ENCODE measurements around the gene CD200R1.
A peak's percentile ranks its signal among the peaks of the same experiment; 100 is the strongest.

CD200R1 gene, protein sequence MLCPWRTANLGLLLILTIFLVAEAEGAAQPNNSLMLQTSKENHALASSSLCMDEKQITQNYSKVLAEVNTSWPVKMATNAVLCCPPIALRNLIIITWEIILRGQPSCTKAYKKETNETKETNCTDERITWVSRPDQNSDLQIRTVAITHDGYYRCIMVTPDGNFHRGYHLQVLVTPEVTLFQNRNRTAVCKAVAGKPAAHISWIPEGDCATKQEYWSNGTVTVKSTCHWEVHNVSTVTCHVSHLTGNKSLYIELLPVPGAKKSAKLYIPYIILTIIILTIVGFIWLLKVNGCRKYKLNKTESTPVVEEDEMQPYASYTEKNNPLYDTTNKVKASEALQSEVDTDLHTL

DNA sequence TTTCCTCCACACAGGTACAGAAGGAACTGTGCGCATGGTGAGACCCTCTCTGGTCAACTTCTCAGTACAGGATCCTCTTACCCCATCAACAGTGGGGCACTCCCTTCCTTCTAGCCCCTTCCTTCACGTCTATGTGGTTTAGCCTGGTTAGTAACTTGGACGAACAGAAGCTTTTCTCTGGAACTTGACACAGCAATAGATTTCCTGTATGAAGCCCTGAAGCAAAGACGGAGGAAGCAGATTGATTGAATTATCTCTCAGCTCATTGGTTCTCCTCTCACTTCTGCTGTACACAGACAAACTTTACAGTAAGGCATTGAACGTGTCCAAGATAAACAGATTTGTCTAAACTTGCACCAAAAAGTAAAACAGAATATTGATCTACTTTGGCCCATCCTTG, at the start of gene CD200R1:
Gene CD200R1, minus strand, starts transcription at position 210 of the 400 bp plus-strand sequence. CDS start 246 bp downstream, outside the sequence.
- H3K9me3 Mint-ChIP-seq = no peaks in the 10 kb centered on the region
- no peaks in the 10 kb centered on the region for H3K27me3 Mint-ChIP-seq
- H3K27ac Mint-ChIP-seq = peak within 1 kb of the TSS; percentile 91
- H3K4me3 Mint-ChIP-seq = peak within 1 kb of the TSS; percentile 84
- H3K4me1 Mint-ChIP-seq (ENCODE audit: low read depth) = peaks cover 86% of the 10 kb centered on the region
- H3K36me3 Mint-ChIP-seq (ENCODE audit: low read depth) = no peaks in the 10 kb centered on the region

DNA sequence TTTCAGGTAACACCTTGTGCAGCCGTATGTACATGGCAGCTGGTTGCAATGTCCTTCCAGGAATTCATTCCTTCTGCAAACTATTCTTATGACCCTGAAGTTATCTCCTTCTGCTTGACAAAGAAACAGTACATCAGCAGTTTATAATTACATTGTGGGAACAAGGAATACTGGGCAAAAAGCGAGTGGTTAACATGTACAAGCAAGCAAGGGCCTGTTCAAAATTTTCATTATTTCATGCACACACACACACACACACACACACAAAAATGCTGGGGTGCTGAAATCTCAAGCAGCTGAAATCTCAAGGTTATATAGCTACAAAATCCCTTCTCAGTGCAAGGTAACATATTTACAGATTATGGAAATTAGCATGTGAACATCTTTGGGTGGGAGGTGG, 46.6 kb upstream of the CD200R1 start:
- H3K36me3 Mint-ChIP-seq (ENCODE audit: low read depth) = peaks cover 22% of the 10 kb centered on the region
- no peaks in the 10 kb centered on the region for H3K27me3 Mint-ChIP-seq
- no peak overlapping the region for H3K4me3 Mint-ChIP-seq
- no peaks in the 10 kb centered on the region for H3K9me3 Mint-ChIP-seq
- H3K4me1 Mint-ChIP-seq (ENCODE audit: low read depth) = peaks cover 38% of the 10 kb centered on the region
- no peak overlapping the region for H3K27ac Mint-ChIP-seq

DNA sequence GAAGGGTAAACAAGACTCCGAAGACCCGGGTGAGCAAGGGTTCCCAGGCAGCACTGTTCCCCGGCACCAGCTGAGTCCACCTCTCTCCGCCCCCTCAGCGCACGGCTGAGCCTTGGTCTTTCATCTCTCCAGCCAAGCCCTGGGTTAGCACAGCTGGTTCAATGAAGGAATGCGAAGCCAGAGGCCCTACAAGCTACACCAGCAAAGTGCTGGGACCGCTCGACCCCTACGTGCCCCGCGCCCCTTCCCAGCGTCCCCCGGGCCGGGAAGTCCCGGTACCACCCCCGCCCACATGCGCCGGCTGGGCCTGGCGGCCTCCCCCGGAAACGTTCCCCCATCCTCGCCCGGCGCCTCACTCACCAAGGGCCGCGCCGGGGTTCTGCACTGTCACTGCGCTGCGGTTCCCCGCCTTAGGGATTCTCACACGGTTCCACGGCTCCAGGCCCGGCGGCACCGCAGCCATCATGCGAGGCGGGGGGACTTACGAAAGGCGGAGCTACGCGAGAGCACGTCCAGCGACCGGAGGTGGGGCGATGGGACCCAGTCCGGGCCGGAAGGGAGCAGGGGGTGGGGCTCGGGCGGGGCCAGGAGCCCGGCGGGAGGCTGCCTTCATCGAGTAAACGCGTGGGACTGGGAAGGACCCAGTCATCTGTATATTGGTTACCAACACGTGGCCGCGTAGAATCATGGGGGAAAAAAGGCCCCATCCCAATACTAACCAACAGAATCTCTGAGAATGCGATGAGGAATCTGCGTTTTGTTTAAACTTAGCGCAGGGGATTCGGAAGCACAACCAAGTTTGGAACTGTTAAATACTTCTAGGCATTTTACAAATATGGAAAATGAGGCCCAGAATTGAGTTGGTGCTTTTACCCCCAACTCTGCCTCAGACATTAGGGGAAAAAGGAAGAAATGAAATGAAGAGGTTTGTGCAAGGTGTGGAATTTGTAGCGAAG, 44.6 kb upstream of the CD200R1 start:
- Mint-ChIP-seq H3K4me3 (peak overlapping the region; percentile 93), H3K9me3 (no peaks in the 10 kb centered on the region), H3K36me3 (ENCODE audit: low read depth) (peaks cover 40% of the 10 kb centered on the region), H3K27me3 (no peaks in the 10 kb centered on the region), H3K4me1 (ENCODE audit: low read depth) (peaks cover 50% of the 10 kb centered on the region), H3K27ac (peak overlapping the region; percentile 97)

DNA sequence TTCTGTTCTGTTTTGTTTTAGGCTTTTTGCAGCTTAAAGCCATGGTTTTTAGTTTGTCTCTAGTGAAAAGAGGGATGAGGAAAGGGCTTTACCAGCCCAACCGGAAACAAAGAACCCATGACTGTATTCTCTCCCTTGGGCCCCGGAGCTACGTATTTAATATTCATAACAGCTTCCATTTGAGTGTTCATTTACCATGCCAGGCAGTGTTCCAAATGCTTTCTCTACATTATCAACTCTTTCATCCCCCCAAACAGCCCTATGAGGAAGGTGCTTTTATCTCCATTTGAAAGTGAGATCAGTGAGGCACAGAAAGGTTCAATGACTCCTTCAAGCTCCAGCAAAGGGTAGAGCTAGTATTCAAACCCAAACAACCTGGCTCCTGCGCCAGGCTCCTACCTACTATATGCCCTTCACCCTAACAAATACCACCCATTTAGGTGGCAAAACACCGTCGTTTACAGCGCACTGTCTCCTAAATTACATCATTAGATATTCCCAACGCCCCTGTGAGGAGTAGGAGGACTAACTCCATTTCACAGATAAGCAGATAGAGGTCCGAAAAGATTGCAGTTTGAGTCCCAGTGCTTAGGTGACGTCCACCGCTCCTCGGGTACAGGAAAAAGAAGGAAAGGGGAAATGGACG, 43.8 kb upstream of the CD200R1 start:
- Mint-ChIP-seq H3K4me3 (peak overlapping the region; percentile 93), H3K36me3 (ENCODE audit: low read depth) (peaks cover 39% of the 10 kb centered on the region), H3K4me1 (ENCODE audit: low read depth) (peaks cover 53% of the 10 kb centered on the region), H3K27ac (peak overlapping the region; percentile 97), H3K9me3 (no peaks in the 10 kb centered on the region), H3K27me3 (no peaks in the 10 kb centered on the region)

DNA sequence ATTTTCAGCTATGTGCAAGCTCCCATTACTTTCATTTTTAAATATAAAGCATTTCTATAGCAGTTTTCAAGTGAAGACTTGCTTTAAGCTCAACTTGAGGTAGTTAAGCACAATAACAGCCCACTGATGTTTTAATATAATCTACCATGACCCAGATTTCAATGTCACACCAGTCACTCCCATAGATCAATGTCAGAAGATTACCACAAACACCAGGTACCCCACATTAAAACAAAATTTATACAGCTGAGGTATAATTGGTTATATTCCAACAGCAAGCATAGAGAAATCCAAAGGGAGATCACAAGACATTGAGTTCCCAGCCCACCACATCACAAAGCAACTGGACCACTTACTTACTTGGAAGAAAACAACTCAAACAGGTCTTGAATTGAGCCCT, 38.7 kb upstream of the CD200R1 start:
- Mint-ChIP-seq H3K27ac (no peak overlapping the region), H3K36me3 (ENCODE audit: low read depth) (peaks cover 77% of the 10 kb centered on the region), H3K4me1 (ENCODE audit: low read depth) (peaks cover 45% of the 10 kb centered on the region), H3K27me3 (no peaks in the 10 kb centered on the region), H3K9me3 (no peaks in the 10 kb centered on the region), H3K4me3 (no peak overlapping the region)

DNA sequence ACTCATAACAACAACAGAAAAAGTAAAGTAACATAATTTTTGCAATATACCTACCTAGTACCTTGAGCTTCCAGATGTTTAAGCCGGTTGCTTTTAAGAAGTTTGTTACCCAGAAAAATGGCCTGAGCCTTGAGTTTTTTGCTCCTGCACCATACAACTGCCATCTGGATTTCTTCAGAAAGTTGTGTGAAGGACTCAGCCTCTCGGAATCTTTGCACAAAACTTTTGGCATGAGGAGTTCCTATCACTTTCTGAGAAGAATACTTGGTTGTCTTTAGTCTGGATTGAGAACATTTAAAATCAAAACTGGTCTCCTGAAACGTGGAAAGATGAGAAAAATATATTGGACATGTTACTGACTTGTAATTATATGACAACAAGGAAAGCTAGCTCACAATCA, 33.2 kb upstream of the CD200R1 start:
- Mint-ChIP-seq H3K36me3 (ENCODE audit: low read depth) (peaks cover 84% of the 10 kb centered on the region), H3K4me3 (no peak overlapping the region), H3K4me1 (ENCODE audit: low read depth) (peaks cover 47% of the 10 kb centered on the region), H3K27me3 (no peaks in the 10 kb centered on the region), H3K27ac (no peak overlapping the region), H3K9me3 (no peaks in the 10 kb centered on the region)

DNA sequence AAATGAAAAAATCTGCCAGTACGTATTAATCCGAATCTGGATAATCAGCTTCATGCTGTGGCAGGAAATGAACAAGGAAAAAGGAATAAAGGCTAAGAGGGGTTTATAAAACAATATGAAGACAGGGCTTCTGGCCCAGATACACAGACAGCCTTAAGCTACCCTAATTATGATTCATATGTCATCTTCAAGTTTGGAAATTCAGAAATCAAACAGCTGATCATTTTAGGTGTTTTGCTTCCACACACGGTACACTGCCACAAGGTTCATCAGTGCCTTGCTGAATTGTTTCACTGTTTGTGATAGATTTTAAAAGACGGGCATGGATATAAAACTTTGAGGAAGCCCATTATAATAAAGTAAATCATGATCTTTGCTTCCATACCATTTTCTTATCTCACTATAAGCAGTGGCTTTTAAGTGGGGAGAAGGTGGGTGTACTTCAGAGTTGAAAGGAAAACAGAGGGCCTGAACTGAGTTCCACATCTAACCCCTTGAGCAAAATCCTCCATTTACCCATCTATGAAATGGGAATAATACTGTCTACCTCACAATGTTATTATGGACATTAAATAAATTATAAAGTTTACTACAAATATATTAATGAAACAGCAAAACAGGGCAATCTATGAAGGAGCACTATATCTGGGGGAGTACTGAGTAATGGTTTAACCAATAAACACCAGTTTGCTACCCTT, 31.6 kb upstream of the CD200R1 start:
- Mint-ChIP-seq H3K36me3 (ENCODE audit: low read depth) (peaks cover 85% of the 10 kb centered on the region), H3K27ac (peak overlapping the region; percentile 96), H3K4me3 (peak overlapping the region; percentile 75), H3K27me3 (no peaks in the 10 kb centered on the region), H3K4me1 (ENCODE audit: low read depth) (peaks cover 54% of the 10 kb centered on the region), H3K9me3 (no peaks in the 10 kb centered on the region)

DNA sequence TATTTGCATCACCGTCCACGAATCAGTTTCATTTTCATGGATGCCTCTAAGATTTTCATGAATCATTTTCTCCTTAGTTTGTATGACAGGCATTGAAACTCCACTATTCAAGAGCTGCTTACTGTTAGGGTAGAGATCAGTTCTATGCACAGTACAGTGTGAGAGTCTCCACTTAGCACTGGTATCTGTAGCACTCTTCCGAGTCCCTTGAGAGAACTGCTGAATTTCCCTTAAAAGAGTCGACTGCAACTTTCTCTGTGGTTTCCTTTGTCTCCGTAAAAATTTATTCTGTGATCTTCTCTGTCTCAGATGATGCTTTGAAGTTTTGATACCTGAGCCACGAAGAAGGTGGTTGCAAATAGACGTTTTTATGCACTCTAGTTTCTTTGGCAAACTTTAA, 30.7 kb upstream of the CD200R1 start:
- Mint-ChIP-seq H3K36me3 (ENCODE audit: low read depth) (peaks cover 85% of the 10 kb centered on the region), H3K4me3 (peak overlapping the region; percentile 75), H3K27ac (peak overlapping the region; percentile 96), H3K9me3 (no peaks in the 10 kb centered on the region), H3K4me1 (ENCODE audit: low read depth) (peaks cover 63% of the 10 kb centered on the region), H3K27me3 (no peaks in the 10 kb centered on the region)

DNA sequence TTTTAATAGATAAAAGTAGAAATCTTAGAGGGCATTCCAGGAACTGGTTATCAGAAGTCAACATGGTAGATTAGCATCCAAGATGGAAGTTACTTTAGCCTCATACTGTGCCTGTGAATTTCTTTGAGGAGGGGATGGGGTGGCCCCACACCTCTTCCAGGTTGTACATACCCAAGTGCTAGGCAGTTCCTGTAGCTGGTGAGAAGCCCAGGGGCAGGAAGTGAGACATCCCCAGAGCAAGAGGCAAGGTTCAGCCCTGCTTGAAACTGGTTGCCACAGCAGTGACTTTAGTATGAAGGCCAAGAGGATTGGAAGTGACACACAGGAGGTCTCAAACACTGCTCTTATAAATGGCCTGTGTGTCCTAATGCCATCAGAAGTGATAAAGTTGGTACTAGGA, 27.8 kb upstream of the CD200R1 start:
- H3K9me3 Mint-ChIP-seq = no peaks in the 10 kb centered on the region
- H3K4me3 Mint-ChIP-seq = no peak overlapping the region
- H3K4me1 Mint-ChIP-seq (ENCODE audit: low read depth) = peaks cover 65% of the 10 kb centered on the region
- H3K27me3 Mint-ChIP-seq = no peaks in the 10 kb centered on the region
- peaks cover 82% of the 10 kb centered on the region for H3K36me3 Mint-ChIP-seq (ENCODE audit: low read depth)
- peak overlapping the region; percentile 78 for H3K27ac Mint-ChIP-seq

DNA sequence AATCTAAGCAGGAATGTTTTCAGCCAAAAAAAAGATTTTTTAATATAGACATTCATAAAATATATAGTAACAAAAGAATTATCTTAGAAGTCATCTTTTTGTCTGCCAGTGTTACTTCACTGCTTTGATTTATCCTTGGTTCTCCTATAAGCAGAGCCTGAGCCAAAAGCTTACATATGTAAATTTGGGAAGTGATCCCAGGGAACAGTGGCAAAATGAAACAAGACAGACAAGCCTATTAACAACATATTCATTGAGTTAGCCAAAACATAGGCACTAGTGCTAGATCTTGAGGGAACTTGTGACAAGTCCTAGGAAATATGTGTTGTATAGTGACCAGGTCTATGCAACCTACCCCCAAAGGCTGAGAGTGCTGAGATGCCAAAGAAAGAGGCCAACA, 27.1 kb upstream of the CD200R1 start:
- H3K27me3 Mint-ChIP-seq = no peaks in the 10 kb centered on the region
- H3K4me3 Mint-ChIP-seq = no peak overlapping the region
- peaks cover 58% of the 10 kb centered on the region for H3K4me1 Mint-ChIP-seq (ENCODE audit: low read depth)
- H3K27ac Mint-ChIP-seq = peak overlapping the region; percentile 78
- H3K36me3 Mint-ChIP-seq (ENCODE audit: low read depth) = peaks cover 82% of the 10 kb centered on the region
- no peaks in the 10 kb centered on the region for H3K9me3 Mint-ChIP-seq

DNA sequence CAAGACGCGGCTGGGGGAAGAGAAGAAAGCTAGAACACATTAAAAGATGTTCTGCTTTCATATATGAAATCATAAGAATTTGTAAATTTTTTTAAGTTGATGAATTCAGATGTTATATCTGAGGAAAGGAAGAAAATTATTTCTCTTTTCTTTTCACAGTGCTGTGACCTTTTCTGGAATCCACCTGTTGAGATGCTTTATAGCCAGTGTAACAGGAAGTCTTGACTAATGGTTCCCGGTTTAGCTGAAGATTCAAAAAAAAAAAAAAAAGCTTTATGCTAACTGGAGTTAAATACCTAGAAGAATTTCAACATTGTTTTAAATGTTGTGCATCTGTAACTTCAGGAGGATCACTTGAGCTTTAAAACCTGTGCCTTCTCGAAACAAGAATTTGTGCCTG, 25.8 kb upstream of the CD200R1 start:
- no peaks in the 10 kb centered on the region for H3K27me3 Mint-ChIP-seq
- peaks cover 47% of the 10 kb centered on the region for H3K4me1 Mint-ChIP-seq (ENCODE audit: low read depth)
- H3K9me3 Mint-ChIP-seq = no peaks in the 10 kb centered on the region
- H3K27ac Mint-ChIP-seq = peak overlapping the region; percentile 65
- H3K36me3 Mint-ChIP-seq (ENCODE audit: low read depth) = peaks cover 76% of the 10 kb centered on the region
- H3K4me3 Mint-ChIP-seq = no peak overlapping the region

DNA sequence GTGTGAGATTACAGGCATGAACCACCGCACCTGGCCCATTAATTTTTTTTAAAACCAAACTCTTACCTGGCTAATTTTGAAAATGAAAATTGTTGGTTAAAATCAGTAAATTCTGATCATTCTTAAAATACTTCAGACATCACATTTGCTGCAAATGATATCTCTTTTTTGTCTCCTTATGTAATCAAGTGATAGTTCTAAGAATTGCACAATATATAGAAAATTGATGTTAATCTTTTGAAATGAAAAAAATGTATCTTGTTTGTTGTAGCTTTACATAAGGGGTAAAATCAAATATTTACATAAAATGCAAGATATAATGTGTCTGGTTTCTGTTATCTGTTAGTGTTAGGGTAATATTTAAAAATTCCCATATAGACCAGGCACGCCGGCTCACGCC, 20.9 kb upstream of the CD200R1 start:
- H3K27me3 Mint-ChIP-seq = no peaks in the 10 kb centered on the region
- H3K4me3 Mint-ChIP-seq = no peak overlapping the region
- H3K9me3 Mint-ChIP-seq = no peaks in the 10 kb centered on the region
- peaks cover 57% of the 10 kb centered on the region for H3K36me3 Mint-ChIP-seq (ENCODE audit: low read depth)
- H3K4me1 Mint-ChIP-seq (ENCODE audit: low read depth) = peaks cover 53% of the 10 kb centered on the region
- no peak overlapping the region for H3K27ac Mint-ChIP-seq

DNA sequence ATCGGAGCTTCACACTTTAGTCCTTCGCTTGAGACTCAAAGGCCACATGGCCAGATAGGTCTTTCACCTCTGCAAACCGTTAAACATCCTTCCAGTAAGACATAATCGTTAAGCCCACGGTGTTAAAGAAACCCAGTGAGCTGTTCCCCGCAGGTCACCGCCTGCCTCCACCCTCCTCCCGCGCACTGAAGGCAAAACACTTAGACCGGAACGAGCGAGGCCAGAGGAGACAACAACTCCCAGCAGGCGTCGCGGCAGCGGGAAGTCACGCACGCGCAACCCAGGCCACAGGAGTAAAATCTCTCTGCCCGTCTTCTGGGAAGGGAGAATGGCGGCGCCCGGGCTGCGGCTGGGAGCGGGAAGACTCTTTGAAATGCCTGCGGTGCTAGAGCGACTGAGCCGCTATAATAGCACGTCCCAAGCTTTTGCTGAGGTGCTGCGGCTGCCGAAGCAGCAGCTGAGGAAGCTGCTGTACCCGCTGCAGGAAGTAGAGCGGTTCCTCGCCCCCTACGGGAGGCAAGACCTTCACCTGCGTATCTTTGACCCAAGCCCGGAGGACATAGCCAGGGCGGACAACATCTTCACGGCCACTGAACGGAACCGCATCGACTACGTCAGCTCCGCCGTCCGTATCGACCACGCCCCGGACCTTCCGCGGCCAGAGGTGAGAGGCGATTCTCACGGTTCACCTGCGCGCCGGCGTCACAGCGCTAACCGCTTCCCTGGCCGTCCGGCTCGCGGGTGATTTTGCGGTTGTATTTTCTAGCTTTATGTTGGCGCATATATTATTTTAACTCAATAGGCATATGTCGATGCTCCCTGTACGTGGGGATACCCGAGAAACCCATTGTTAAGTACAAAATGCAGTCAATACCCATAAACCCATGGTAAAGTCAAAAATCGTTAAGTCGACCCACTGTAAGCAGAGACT, 16.0 kb upstream of the CD200R1 start, which contains the start of gene GTPBP8:
Gene GTPBP8, plus strand, starts transcription at position 313 of the 931 bp plus-strand sequence. Its CDS starts 16 bp downstream, at position 329.
- Mint-ChIP-seq H3K27ac (peak within 1 kb of the TSS; percentile 85), H3K4me1 (ENCODE audit: low read depth) (peaks cover 56% of the 10 kb centered on the region), H3K36me3 (ENCODE audit: low read depth) (peaks cover 19% of the 10 kb centered on the region), H3K27me3 (no peaks in the 10 kb centered on the region), H3K9me3 (no peaks in the 10 kb centered on the region), H3K4me3 (peak within 1 kb of the TSS; percentile 89)
